ENCODE data around the gene FUCA2.
A peak's percentile ranks its signal among the peaks of the same experiment; 100 is the strongest.

Gene FUCA2

DNA sequence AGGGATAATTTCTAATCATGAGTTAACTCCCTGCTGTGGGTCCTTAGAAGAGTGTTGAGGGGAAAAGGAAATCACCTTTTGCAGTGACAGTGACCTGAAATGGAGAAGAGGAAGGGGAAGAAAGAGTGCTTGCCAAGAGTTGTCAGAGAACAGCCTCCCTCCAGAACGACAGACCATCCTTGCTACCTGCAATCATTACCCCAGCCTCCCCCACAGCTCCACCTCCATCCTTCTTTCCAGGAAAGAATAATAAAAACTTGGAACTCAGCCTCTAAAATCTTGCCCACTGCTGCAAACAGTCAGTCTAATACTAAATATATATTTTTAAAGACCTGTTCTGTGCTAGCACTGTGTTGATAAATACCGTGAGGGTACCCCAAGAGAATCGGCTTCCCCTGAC lies 28.7 kb upstream of the FUCA2 start:
- peaks cover 17% of the 10 kb centered on the region for H3K27me3 ChIP-seq
- no peak overlapping the region for H3K27ac ChIP-seq
- H3K9me3 ChIP-seq, result no peaks in the 10 kb centered on the region
- no peak overlapping the region for H3K4me3 ChIP-seq (ENCODE audit: low read depth in 1 of 2, low read length in 1 of 2)
- H3K4me1 ChIP-seq (ENCODE audit: control insufficient read depth in 1 of 2, insufficient read depth in 1 of 2, low read depth in 1 of 2, low read length in 1 of 2), result peaks cover 11 to 14% of the 10 kb centered on the region in 2 experiments
- H3K36me3 ChIP-seq, result no peaks in the 10 kb centered on the region
- TF ChIP-seq, protein P1, sequence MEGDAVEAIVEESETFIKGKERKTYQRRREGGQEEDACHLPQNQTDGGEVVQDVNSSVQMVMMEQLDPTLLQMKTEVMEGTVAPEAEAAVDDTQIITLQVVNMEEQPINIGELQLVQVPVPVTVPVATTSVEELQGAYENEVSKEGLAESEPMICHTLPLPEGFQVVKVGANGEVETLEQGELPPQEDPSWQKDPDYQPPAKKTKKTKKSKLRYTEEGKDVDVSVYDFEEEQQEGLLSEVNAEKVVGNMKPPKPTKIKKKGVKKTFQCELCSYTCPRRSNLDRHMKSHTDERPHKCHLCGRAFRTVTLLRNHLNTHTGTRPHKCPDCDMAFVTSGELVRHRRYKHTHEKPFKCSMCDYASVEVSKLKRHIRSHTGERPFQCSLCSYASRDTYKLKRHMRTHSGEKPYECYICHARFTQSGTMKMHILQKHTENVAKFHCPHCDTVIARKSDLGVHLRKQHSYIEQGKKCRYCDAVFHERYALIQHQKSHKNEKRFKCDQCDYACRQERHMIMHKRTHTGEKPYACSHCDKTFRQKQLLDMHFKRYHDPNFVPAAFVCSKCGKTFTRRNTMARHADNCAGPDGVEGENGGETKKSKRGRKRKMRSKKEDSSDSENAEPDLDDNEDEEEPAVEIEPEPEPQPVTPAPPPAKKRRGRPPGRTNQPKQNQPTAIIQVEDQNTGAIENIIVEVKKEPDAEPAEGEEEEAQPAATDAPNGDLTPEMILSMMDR (IDR thresholded peaks at IDR 0.05), result no peak

DNA sequence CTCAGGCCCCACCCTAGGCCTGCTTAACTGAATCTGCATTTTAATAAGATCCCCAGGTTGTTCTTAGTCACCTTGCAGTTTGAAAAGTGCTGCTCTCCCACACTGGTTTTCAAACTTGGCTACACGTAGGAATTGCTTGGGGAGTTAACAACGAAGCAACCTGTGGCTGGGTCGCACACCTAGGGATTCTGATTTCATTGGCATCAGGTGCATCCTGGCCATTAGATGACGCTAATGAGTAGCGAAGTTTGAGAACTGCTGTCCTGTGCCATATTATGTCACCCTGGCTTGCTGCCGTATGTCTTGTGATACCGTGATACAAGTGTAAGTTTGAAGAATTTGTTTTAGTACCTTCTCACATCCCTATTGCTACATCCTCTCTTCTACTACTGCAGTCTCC lies 28.2 kb upstream of the FUCA2 start:
- TF ChIP-seq, protein P1 (IDR thresholded peaks at IDR 0.05), result no peak
- H3K9me3 ChIP-seq, result no peaks in the 10 kb centered on the region
- H3K4me3 ChIP-seq (ENCODE audit: low read depth in 1 of 2, low read length in 1 of 2), result no peak overlapping the region
- H3K27me3 ChIP-seq, result peaks cover 17% of the 10 kb centered on the region
- peaks cover 11 to 14% of the 10 kb centered on the region in 2 experiments for H3K4me1 ChIP-seq (ENCODE audit: control insufficient read depth in 1 of 2, insufficient read depth in 1 of 2, low read depth in 1 of 2, low read length in 1 of 2)
- H3K27ac ChIP-seq, result no peak overlapping the region
- H3K36me3 ChIP-seq, result no peaks in the 10 kb centered on the region

DNA sequence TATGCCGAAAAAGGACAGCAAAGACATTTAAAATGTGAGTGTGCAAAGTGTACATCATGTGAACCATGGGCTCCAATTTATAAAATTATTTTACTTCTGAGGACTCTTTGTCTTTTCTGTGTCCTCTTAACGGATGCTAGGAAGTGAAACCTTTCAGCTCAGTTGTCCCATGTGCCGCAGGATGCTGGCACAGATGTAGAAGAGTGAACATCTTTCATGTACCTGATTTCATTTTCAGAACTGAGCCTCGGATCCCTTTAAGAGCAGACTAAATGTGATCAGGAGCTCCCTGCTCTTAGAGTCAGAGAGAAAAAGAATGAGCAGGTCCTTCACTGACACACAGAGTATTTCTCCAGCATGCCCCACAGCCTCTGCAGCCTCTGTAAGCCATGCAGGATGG lies 27.6 kb upstream of the FUCA2 start:
- Histone ChIP-seq H3K27ac (no peak overlapping the region), H3K27me3 (peaks cover 17% of the 10 kb centered on the region), H3K36me3 (no peaks in the 10 kb centered on the region), H3K4me1 (ENCODE audit: control insufficient read depth in 1 of 2, insufficient read depth in 1 of 2, low read depth in 1 of 2, low read length in 1 of 2) (peaks cover 11 to 14% of the 10 kb centered on the region in 2 experiments), H3K9me3 (no peaks in the 10 kb centered on the region), H3K4me3 (ENCODE audit: low read depth in 1 of 2, low read length in 1 of 2) (no peak overlapping the region)
- TF ChIP-seq, protein P1 (IDR thresholded peaks at IDR 0.05), result no peak

DNA sequence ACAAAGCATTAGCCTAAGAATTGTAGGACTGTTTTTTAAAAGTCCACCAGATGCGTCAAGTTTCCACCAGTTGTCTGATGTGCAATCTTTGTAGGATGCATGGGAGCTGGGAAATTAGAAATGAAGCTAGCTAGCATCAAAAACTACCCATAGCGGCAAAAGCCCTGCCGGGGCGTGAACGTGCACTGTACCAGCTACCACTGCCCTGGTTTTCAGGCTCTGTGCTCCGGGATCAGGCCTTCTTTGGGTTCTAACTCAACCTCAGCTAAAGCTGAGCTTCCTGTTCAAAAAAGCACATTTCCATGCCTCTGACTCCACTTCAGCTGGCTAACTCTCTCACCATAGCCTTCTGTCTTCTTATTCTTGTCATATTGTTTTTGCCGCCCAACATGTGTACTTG lies 26.9 kb upstream of the FUCA2 start:
- TF ChIP-seq, protein P1 (IDR thresholded peaks at IDR 0.05), result no peak

DNA sequence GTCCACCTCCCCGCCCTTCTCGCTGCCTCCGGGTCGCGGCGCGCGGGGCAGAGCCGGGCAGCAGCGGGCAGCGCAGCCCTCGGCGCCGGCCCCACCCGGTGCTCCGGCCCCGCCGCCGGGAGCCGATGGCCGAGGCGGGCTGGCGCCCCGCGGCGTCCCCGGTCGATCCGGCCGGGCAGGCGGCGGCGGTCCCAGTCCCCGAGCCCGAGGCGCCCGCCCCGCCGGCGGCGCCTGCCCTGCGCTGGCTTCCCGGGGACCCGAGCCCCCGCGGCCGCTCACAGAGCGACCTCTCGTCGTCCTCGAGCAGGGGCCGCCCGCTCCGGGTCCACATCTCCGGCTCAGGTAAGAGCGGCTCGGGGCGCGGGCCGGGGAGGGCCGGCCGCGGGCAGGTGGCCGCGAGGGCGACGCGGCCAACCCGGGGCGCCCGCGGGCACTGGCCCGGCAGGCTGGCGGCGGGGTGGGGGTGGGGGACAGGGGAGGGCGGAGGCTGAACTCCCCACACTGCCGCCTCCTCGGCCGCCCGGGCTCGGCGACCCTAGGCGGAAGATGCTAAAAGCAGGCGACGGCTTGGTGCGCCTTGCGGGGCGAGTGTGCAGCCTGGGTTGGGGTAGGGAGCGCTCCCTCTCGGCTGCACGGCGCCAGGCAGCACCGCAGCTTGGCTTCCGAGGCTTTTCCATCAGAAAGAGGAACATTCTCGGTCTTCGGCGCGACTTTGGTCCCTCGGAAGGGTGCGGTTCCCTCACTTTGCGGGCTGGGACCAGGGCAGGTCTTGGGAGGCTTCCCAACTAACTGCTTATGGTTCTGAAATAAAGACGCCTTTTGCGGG lies 25.6 kb upstream of the FUCA2 start:
- H3K4me3 ChIP-seq (ENCODE audit: low read depth in 1 of 2, low read length in 1 of 2), result peak overlapping the region; percentile 51 to 61
- TF ChIP-seq, protein P1 (IDR thresholded peaks at IDR 0.05), result no peak
- peak overlapping the region; percentile 48 for H3K27ac ChIP-seq
- peaks cover 11 to 14% of the 10 kb centered on the region in 2 experiments for H3K4me1 ChIP-seq (ENCODE audit: control insufficient read depth in 1 of 2, insufficient read depth in 1 of 2, low read depth in 1 of 2, low read length in 1 of 2)
- no peaks in the 10 kb centered on the region for H3K9me3 ChIP-seq
- H3K27me3 ChIP-seq, result peaks cover 17% of the 10 kb centered on the region
- no peaks in the 10 kb centered on the region for H3K36me3 ChIP-seq

More for the DNA sequence above, 26.9 kb upstream of the FUCA2 start:
- H3K4me3 ChIP-seq (ENCODE audit: low read depth in 1 of 2, low read length in 1 of 2), result no peak overlapping the region
- H3K27ac ChIP-seq, result no peak overlapping the region
- no peaks in the 10 kb centered on the region for H3K9me3 ChIP-seq
- H3K36me3 ChIP-seq, result no peaks in the 10 kb centered on the region
- H3K27me3 ChIP-seq, result peaks cover 17% of the 10 kb centered on the region
- peaks cover 11 to 14% of the 10 kb centered on the region in 2 experiments for H3K4me1 ChIP-seq (ENCODE audit: control insufficient read depth in 1 of 2, insufficient read depth in 1 of 2, low read depth in 1 of 2, low read length in 1 of 2)

Measured in neutrophil (primary cell).